Spleen (tissue), 7 donors: Measurements from ENCODE around the gene MIB1.

Experiments
- CTCF ChIP-seq, 11 experiments: fragments of 200-600 bp in 7 of 11; fragments of 450-650 bp in 4 of 11; sonication (generic) in 4 of 11; IDR thresholded peaks in 8 of 11; conservative IDR thresholded peaks in 3 of 11; 1 replicate in 7 of 11; 2 replicates in 4 of 11; pipeline versions ENCODE4 v1.4.0 to v1.8.0; 2016 to 2021; ENCODE audit warnings: antibody characterized with exemption in 11 of 11, inconsistent platforms in 4 of 11, mild to moderate bottlenecking in 1 of 11
- POLR2A ChIP-seq, 3 donors: fragments of 450-650 bp; IDR thresholded peaks; one replicate each; pipeline ENCODE4 v1.5.1; 2017; ENCODE audit warnings: antibody characterized with exemption in 3 of 3, mild to moderate bottlenecking in 1 of 3
- POLR2AphosphoS5 ChIP-seq, 3 donors: sonication (generic); formaldehyde crosslinking; IDR thresholded peaks; one replicate each; pipeline ENCODE4 v1.5.1; 2017; ENCODE audit warnings: antibody characterized with exemption in 3 of 3
- donor health status: DM: no; HTN: no; CAD: no; lungs with moderate emphysema.
- donor health status: DM: no; HTN: no; CAD: no.
- donor health status: DM: no; HTN: no; CAD: no.

GRCh38 chr18:21733011-21733410, 7.6 kb upstream of the MIB1 start:
- no peak for TF ChIP-seq CTCF (IDR thresholded peaks at IDR 0.05 in 8 of 11, conservative IDR thresholded peaks at IDR 0.05 in 3 of 11)
- no peak for TF ChIP-seq POLR2A (IDR thresholded peaks at IDR 0.05)
- TF ChIP-seq POLR2AphosphoS5 (IDR thresholded peaks at IDR 0.05): no peak
